Upper lobe of right lung (tissue), 1 donor: ENCODE measurements around the gene TMOD4. TPM values are rescaled to one million over a fixed set of nuclear protein-coding genes. Genes with fewer than 3 reads are reported as not detected.

Experiments
- ATAC-seq: fragments of 200-7000 bp; cut with Tn5 transposase; one replicate; pipeline ENCODE4 v1.9.1; 2020; ENCODE audit warnings: mild to moderate bottlenecking, moderate library complexity
- DNase-seq: peaks from one replicate; pipeline ENCODE4 v3.0.0-alpha.2; 2020
- H3K27ac ChIP-seq: fragments of 200-600 bp; one replicate; pipeline ENCODE4 v1.8.0; 2022
- H3K27me3 ChIP-seq: fragments of 200-600 bp; one replicate; pipeline ENCODE4 v1.8.0; 2022; ENCODE audit warnings: mild to moderate bottlenecking
- H3K36me3 ChIP-seq: fragments of 200-600 bp; one replicate; pipeline ENCODE4 v1.8.0; 2022
- H3K4me1 ChIP-seq: fragments of 200-600 bp; one replicate; pipeline ENCODE4 v1.8.0; 2022
- H3K4me3 ChIP-seq: fragments of 200-600 bp; one replicate; pipeline ENCODE4 v1.8.0; 2022; ENCODE audit warnings: mild to moderate bottlenecking
- H3K9me3 ChIP-seq: fragments of 200-600 bp; one replicate; pipeline ENCODE4 v1.8.0; 2022
- intact Hi-C: fragments of 100-400 bp; cut with DNase I; formaldehyde crosslinking; loops from one replicate; pipeline ENCODE4 v1.11.0; 2022
- total RNA-seq: library from RNA; stranded (reverse); fragmentation: NEBNext Ultra II Directional; extraction: Animal tissue kit (Norgen Biotek cat#: 25700); gene quantifications from one replicate; pipeline ENCODE4 v1.2.1, GENCODE V29; 2021
- TF ChIP-seq, protein P1 (sequence below): fragments of 200-600 bp; IDR thresholded peaks from one replicate; pipeline ENCODE4 v1.8.0; 2022; ENCODE audit warnings: antibody characterized with exemption
- donor health status: DM: no; HTN: yes; CAD: no; lungs with severe emphysema.

Gene TMOD4
- total RNA-seq, 1 donor from 2014 or later: not detected

DNA sequence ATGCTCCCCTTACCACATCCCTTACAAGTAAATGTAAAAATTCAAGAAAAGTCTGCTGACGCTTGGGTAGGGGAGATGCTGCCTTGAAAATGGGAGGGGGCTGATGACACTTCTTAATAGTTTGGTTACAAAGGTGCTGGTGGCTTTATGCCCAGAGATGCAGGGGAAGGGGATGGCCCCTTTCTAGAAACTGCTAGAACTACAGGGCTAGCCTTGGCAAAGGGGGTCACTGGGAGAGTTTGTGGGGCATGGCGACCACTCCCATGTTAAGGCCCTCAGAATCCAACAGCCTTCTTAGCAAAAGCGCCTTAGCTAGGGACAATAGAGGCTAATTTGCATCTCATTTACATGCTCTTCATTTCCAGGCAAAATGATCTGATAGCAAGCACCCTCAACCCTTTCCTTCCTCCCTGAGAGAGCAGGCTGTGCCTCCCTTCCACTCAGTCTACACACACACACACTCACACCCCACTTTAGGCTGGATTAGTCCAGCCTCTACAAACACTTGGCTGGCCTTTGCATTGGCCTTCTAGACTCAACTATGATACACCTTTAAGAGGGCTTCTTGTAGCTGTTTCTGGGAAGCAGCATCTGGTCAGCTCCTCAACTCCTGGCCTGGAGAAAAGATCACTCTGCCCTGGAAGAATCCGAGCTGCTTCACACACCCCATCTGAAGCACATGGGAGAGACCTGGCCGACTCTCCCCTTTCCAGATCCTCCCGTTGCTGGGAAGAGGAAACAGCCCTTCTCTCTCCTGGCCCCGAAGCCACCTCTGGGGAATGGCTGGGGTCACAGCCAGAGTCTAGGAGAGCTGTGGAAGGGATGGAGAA, 31.1 kb downstream of the TMOD4 start:
- ATAC-seq (peak; percentile 45), DNase-seq (no peak)
- intact Hi-C loops: no loop called here

DNA sequence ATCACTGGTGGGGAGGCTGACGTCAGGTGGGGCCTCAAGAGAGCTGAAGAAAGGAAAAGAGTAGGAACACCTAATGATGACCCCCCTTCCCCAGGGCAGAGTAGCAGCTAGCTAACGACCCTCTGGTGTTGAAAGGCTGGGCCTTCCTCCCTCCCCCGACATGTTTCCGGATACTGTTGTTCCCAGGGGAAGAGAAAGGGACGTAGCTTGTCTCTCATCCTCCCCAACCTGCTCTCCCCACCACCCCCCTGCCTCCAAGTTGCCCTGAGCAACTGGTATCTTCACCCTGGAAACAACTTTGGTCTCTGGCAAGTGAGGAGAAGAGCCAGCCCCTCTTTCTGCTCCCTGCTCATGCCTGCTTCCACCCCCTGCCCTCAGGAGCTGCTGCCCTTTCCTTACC, 31.8 kb downstream of the TMOD4 start:
- Histone ChIP-seq H3K27ac (no peak overlapping the region), H3K36me3 (no peaks in the 10 kb centered on the region), H3K27me3 (no peaks in the 10 kb centered on the region), H3K9me3 (no peaks in the 10 kb centered on the region), H3K4me3 (no peak overlapping the region), H3K4me1 (peaks cover 24% of the 10 kb centered on the region)
- DNase-seq (no peak), ATAC-seq (no peak)
- intact Hi-C loops: no loop called here
- TF ChIP-seq, protein P1, sequence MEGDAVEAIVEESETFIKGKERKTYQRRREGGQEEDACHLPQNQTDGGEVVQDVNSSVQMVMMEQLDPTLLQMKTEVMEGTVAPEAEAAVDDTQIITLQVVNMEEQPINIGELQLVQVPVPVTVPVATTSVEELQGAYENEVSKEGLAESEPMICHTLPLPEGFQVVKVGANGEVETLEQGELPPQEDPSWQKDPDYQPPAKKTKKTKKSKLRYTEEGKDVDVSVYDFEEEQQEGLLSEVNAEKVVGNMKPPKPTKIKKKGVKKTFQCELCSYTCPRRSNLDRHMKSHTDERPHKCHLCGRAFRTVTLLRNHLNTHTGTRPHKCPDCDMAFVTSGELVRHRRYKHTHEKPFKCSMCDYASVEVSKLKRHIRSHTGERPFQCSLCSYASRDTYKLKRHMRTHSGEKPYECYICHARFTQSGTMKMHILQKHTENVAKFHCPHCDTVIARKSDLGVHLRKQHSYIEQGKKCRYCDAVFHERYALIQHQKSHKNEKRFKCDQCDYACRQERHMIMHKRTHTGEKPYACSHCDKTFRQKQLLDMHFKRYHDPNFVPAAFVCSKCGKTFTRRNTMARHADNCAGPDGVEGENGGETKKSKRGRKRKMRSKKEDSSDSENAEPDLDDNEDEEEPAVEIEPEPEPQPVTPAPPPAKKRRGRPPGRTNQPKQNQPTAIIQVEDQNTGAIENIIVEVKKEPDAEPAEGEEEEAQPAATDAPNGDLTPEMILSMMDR: no peak

More for the DNA sequence above, 31.1 kb downstream of the TMOD4 start:
- peak overlapping the region; percentile 65 for H3K4me3 ChIP-seq
- no peaks in the 10 kb centered on the region for H3K27me3 ChIP-seq
- H3K9me3 ChIP-seq: no peaks in the 10 kb centered on the region
- H3K36me3 ChIP-seq: no peaks in the 10 kb centered on the region
- no peak overlapping the region for H3K27ac ChIP-seq
- TF ChIP-seq, protein P1: no peak
- peaks cover 24% of the 10 kb centered on the region for H3K4me1 ChIP-seq

DNA sequence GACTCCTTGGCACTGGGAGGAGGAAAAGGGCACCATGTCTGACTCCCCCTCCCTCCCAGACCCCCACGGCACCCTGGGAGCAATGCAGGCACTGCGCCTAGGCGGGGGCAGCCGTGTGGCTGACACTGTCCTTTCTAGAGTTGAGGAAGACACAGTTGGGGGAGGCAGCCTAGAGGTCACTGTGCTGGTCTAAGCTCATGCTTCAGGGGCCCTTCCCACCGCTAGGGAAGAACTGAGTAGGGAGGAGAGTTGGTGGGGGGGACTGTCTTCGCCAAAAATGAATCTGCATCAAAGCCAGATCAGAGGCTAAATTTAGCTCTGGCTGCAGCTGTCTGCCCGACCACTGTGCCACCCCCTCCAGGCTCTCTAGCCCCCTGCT, 32.7 kb downstream of the TMOD4 start:
- H3K4me3 ChIP-seq: no peak overlapping the region
- H3K9me3 ChIP-seq: no peaks in the 10 kb centered on the region
- no peaks in the 10 kb centered on the region for H3K27me3 ChIP-seq
- H3K36me3 ChIP-seq: no peaks in the 10 kb centered on the region
- no peak overlapping the region for H3K27ac ChIP-seq
- peaks cover 24% of the 10 kb centered on the region for H3K4me1 ChIP-seq
- DNase-seq (no peak), ATAC-seq (no peak)
- TF ChIP-seq, protein P1: no peak
- intact Hi-C loops: no loop called here

DNA sequence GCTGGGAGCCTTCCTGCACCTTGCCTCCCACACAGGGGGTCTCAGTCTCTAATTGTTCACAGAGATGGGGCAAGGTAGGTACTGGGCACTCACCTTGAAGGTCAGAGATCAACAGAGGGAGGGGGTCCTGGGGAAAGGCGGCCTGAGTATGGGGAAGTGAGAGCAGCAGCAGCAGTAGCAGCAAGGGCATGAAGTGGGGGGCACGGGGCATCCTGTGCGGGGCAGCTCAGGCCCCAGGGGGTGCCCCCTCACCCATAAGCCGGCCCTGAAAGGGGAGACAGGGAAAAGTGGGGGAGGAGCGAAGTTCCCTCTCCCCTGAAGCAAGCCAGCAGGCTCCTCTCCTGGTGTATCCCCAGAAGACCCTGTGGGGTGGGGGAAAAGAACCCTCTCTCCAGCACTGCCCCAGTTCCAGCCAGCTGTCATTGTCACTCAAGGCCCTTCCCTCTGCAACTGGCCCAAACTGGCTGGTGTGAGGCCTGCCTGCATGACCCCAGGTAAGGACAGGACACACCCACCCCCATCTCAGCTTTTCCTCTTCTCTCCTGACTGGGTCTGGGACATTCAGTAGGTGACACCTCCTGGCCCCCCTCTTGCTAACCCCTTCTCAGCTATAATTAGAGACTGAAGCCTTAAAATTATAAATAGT, 33.2 kb downstream of the TMOD4 start:
- ATAC-seq: no peak
- TF ChIP-seq, protein P1: no peak
- Histone ChIP-seq H3K9me3 (no peaks in the 10 kb centered on the region), H3K4me3 (no peak overlapping the region), H3K36me3 (no peaks in the 10 kb centered on the region), H3K27me3 (no peaks in the 10 kb centered on the region), H3K27ac (no peak overlapping the region), H3K4me1 (peaks cover 24% of the 10 kb centered on the region)
- no peak for DNase-seq
- intact Hi-C loops: no loop called here

DNA sequence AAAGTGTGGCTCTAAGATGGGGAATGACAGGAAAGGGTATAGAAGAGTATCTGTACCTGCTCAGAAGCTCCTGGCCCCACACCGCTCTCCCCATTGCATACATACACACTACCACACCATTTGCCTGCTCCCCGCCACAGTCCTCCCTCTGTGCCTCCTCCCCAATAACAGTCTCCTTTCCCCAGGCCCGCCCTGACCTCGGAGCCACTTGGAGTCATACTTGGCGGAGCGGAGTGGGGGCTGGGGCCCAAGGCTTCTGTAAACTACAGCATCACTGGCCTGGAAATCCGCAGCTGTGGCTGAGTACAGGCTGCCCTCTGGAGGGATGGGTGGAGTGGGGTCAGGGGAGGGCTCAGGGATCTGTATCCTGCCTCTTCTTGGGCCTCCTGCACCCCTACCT, 38.0 kb downstream of the TMOD4 start:
- H3K27me3 ChIP-seq: no peaks in the 10 kb centered on the region
- H3K9me3 ChIP-seq: no peaks in the 10 kb centered on the region
- ATAC-seq (no peak), DNase-seq (no peak)
- H3K27ac ChIP-seq: no peak overlapping the region
- TF ChIP-seq, protein P1: no peak
- no peaks in the 10 kb centered on the region for H3K4me1 ChIP-seq
- no peak overlapping the region for H3K4me3 ChIP-seq
- intact Hi-C loops: no loop called here
- H3K36me3 ChIP-seq: no peaks in the 10 kb centered on the region
